Muscle of arm (tissue), 12 donors: ENCODE measurements around the gene ATXN10. TPM values are rescaled to one million over a fixed set of nuclear protein-coding genes. Genes with fewer than 3 reads are reported as not detected.

ENCODE experiments used
- DNase-seq: peaks from one replicate; pipeline ENCODE4 v3.0.0-alpha.2; 2013
- polyA plus RNA-seq, 12 donors: library from polyadenylated mRNA; unstranded; fragments of 120-200 nt; gene quantifications; one replicate each; pipeline ENCODE4 v1.2.1, GENCODE V29; 2013; ENCODE audit not compliant: insufficient read length in 12 of 12

Gene ATXN10
- polyA plus RNA-seq, 12 donors: 48.5 to 244 (median 208) TPM; not detected in 1

DNA sequence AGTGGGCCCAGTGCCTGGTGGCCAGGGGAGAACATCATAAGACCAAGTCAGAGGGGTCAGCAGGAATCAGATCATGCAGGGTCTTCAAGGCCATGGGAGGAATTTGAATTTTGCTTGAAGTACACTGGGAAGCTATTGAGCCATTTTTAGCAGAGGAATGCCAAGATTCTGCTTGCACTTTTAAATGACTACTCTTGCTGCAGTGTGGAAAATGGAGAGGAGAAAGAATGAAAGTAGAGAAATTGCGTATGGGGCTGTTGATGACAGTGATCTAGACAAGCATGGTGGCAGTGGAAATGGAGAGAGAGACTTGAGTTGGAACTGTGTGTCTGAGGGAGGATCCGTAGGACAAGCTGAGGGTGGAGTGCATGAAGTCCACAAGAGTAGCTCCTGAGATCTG, 177.3 kb downstream of the ATXN10 start:
- no peak for DNase-seq

DNA sequence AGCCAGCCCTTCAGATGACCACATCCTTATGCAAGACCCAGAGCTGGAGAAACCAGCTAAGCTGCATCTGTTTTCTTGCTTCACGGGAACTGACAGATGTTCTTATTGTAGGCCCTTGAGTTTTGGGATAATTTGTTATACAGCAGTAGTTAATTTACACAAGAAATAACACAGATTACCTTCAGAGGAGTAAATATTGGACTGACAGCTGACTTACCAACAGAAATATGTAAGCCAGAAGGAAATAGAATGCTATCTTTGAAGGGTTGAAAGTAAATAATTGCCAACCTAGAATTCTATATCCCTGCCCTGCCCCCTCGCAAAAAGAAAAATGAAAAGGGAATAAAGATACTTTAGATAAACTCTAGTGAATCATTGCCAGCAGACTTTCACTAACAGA, 181.2 kb downstream of the ATXN10 start:
- no peak for DNase-seq

DNA sequence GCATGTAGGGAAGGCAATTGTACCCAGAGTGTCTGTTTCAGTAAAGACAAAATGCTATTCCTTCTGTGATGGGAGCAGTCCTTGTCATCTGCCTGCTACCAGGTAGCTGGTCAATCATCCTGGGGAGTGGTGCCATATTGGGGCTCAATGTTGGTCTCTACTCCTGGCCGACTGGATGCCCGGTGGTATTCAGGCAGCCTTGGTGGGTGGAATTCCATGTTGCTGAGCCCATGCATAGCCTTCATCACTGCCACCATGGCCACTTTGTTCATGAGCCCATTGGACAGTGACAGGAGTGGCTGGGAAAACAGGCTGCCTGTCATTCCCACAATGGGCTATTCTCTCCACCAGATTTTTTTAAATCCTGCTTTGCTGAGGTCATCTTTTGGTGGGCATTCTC, 184.3 kb downstream of the ATXN10 start:
- no peak for DNase-seq

DNA sequence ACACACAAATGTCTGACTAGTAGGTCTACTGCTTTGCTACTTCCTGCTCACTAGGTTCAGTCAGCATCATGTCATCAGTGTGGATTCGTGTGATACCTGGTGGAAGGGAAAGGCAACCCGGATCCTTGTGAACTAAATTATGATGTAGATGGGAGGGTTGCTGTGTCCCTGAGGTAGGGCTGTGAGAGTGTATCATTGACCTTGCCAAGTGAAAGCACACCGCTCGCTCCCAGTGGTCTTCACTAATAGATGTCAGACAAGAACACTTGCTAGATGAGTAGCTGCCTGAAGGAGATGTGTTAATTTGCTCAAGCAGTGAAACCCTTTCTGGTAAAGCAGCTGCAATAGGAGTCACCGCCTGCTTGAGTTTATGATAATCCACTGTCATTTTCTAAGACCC, 185.9 kb downstream of the ATXN10 start:
- no peak for DNase-seq

DNA sequence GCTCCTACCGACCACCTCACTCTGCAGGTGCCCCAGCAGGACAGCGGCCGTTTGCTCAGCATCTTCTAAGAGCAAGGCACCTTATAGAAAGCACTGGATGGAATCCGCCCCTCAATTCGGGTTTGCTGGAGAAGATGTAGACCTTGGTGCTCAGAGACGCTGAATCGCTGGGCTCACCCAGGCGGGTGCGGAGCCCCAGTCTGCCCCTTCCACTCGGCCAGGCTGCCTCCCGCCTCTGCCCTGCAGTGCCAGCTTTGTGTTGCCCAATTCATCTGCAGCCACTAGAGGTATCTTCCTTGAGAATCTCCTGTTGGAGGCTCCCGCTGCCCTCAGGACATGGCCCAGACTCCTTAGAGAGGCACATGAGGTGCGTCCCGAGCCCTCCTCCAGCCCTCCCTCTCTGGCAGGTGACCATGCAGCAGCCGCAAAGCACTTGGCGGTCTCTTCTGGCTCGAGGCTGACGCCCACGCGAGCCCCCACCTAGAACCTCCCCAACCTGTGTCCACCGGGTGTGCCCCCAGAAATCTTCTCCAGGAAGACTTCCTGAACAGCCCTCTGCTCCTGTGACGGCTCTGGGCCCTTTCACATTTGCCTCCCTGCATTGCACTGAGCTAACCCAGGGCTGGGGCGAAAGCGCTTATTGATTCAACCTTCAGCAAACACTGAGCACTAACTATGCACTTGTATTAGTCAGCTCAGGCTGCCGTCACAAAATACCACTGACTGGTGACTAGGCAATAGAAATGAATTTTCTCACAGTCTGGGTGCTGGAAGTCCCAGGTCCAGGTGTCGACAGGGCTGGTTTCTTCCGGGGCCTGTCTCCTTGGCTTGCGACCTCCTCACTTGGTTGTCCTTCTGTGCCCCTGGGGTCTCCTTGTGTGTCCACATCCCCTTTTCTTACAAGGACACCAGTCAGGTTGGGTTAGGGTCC, 187.9 kb downstream of the ATXN10 start:
- no peak for DNase-seq

DNA sequence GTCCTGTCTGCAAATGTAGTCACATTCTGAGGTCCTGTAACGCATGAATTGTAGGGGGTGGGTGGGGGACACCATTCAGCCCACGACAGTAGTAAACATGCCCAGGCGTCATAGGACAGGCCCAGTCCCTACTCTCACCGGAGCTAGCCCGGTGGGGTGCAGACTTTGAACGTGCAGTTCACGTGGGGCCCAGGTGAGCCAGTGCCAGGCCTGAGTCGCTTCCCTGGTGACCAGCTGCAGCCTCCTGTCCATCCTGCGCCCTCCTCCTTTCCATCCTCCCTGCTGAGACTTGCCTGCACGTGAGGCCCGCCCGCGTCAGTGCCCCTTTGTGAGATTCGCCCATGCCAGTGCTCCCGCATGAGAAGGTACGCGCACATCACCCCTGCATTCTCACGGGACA, 188.6 kb downstream of the ATXN10 start:
- no peak for DNase-seq

DNA sequence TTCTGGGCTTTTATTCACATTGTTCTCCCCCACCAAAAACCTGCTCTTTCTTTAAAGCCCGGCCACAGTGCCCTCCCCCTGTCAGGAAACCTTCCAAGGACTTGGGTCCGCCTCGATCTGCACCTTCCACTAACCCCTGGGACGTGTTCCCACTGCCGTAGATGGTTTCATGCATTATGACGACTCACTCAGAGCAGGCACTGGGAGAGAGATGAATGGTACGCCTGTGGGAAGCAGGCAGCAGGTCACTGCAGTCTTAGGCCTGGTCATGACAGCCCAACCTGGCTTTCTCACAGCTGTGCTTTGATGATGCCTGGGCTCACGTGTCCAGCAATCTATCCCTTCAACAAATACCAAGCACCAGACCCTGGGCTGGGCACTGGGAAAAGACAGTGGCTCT, 189.6 kb downstream of the ATXN10 start:
- DNase-seq: no peak

DNA sequence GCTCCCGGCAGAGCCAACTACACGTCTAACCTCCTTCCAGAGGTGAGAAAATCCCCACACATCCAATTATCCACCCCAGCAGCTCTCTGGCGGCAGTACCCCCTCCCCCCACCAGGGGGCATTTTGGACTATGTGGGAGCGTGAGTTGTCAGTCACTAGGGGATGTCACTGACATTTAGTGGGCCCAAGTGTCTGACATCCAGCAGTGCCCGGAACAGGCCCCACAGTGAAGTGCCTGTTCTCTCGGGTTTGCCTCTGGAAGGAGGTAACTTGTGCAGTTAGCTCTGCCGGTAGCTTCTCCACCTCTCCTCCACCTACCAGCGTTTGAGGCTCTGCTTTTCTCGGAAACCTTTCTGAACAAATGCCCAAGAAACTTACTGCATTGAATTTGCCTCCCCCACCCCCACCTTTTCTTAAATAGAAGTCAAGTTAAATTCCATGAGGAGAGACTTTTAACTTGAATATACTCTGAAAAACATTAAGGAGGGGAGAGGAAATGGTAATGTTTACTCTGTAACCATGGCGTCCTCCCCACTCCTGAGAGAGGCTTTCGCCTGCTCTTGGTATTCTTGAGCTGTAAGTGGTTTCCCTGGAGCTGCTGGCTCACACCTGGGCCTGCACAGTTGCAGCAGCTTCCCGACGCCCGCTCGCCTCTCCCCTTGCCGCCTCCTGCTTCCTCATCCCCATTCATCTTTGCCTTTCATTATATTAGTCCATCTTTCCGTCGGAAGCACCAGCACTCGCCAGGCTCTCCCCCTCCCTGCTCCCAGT, 192.5 kb downstream of the ATXN10 start:
- peak; percentile 80 for DNase-seq

DNA sequence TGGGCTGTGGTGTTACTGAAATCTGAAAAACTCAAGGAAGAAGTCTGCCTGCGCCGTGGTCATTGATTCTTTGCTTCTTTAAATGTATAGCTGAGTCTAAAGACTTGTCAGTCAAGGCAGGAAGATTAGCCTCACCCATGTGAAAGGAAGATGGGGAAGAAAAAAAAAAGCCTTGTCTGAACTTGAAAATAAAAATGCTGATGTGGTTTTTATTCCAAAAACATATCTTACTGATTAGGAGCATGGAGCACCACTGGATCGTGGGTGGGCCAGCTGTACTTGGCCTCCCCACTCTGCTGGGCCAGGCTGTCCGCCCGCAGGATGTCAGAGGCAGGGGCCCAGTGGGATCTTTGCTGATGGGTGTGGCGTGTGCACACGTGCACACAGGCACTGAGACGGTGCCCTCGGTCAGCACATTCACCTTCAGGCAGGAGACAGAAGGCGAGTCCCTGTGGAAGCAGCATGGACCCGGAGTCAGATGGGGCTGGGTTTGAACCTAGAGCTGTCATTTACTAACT, 193.4 kb downstream of the ATXN10 start:
- DNase-seq: no peak

DNA sequence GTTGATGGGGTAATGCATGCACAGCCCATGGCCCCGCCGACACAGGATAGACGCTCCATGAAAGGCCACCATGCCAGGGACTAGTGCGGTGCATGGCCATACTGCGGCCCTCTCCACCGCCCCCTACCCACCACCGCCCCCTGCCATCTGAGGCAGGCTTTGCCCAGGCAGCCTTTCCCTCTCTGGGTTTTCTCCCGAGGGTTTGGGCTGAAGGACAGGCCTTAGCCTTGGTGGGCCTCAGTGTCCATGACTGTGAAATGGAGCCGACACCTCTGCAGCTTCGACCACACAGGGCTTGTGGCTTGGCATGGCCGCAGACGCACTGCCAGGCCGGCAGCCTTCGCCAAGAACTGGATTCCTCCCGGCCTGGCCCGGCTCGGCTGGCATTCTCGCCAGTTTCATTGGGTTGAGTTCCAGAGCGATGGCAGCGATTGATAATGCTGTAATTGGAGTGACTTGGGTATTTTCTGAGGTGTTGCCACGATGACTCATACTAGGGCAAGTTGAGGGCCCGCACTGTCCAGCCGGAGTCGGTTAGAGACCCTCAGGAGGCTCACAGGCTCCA, 194.0 kb downstream of the ATXN10 start:
- DNase-seq: no peak

DNA sequence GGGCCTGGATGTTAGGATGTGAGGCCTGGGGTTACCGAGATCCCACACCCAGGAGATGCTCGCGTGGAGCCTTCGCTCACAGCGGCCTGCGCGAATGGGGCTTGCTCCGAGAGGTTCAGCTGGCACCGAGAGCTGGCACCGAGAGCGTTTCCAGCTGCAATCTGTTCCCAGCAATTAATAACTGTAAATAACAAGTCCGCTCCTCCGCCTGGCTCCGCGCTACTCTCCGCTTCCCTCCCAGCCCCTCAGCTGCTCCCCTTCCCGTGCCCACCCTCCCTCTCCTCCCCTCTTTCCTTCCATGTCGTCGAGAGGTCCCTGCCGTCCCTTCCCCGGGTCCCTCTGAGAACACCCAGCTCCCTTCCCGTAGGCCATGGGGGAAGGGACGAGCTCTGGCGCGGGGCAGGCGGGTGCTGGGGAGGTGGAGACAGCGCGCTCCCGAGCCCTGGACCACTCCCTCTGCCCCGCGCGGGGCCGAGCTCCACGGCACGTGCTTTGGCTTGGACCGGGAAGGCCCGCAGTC, 194.6 kb downstream of the ATXN10 start:
- DNase-seq: no peak

DNA sequence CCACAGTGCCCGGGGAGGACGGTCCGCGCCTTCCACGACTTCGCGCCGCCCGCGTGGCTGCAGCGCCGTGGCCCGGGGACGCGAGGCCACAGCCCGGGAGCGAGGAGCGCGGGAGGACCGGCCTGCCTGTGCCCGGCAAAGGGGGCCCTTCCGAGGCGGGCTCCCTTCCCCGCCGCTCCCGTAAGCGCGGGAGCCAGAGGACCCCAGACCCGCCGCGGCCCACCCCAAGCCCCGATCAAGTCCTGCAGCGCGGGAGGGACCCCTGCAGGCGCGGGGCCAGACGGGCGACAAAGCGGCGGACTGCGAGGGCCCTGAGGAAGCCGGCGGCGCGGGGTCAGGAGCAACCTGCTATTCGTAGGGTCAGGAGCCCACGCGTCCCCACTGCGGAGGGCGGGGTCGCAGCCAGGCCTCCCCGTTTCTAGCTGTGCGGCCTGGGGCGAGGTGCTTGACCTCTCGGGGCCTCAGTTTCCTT, 195.0 kb downstream of the ATXN10 start:
- DNase-seq: no peak

DNA sequence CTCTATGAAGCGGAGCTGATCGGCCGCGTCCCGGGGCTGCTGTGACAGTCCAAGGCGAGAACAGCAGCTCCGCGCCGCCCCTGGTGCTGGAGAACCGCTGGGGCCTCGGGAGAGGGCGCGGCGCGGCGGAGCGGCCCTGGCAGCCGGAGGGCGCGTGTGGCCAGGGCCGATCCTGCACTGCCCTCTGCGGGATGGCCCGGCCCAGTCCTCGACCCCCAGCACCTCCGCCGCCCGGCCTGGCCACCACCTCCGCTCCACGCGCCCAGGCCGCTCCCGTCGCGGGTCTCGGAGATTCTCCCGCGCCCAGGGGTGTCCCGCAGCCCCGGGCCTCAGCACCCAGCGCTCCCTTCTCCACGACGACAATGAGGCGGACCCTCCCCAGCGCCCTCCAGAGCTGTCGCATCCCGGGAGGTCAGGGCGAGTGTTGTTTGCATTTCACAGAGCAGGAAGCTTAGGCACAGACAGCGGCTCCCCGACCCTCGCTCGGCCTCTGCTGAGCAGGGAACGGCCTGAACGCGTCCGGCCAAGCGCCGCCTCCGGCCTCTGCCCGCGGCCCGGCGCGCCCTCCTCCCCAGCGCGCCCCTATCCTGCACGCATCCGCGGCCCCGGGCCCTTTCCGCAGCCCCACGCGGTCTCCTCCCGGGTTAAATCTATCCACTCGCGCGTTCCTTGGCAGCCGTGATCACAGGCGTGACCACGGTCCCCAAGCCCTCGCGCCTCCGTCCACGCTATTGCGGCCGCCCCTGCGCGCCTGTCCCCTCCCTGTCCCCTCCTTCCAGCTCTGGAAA, 195.7 kb downstream of the ATXN10 start:
- no peak for DNase-seq

DNA sequence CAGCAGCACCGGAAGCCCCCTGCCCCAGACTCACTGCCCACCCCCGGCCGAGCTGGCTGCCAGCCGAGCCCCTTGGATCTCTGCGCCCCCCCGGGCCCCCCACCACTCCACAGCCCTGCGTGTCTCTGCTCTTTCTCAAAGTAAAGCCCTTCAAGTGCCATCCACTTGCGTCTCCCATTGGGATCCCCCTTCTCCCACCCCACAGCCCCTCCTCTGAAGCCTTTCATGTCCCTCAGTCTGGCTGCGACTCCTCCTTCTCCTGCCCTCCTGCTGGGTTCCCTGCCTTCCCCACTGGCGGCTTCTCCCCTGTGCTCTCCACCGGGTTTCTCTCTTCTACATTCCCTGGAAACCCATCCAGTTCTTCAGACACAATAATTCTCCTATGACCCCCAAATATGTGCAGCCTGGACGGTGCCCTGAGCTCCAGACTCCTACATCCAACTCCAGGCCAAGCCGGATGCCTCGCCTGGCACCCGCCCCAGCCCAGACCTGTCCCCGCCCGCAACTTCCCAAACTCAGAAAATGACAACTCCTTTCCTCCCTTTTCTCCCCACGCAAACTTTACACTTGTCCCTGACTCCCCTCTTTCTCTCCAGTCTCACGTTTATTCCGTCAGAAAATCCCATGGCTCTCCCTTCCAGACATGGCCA, 196.4 kb downstream of the ATXN10 start:
- no peak for DNase-seq

DNA sequence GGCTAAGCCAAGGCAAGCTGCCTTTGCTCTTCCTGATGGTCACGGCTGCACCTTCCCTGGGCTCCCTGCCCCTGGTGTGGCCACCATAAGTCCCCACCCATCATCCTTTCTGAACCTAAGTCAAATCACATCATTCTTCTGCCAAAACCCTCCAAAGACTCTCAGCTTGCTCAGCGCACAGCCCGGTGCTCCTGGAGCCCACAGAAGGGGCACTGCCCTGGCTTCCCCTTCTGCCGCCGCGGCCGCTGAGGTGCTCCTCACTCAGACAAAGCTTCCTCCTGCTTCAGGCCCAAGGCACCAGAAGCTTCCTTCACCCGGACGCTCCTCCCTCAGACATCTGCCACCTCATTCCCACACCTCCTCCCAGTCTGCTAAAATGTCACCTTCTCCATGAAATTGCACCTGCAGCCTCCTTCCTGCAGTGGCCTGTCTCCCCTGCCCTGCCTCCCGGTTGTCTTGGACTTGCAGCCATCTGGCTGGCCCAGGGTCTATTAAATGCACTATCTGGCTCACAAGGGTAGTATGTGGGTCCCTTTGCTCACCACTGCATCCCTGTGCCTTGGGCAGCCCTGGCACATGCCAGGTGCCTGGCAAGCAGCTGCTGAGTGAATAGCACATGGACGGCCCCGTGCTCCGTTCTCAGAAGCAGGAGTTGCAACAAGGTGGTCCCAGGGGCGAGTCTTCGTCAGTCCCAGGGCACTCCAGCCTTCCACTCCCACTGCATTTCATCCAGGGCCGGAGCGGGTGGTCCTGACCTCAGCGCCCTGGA, 197.1 kb downstream of the ATXN10 start:
- DNase-seq: no peak

DNA sequence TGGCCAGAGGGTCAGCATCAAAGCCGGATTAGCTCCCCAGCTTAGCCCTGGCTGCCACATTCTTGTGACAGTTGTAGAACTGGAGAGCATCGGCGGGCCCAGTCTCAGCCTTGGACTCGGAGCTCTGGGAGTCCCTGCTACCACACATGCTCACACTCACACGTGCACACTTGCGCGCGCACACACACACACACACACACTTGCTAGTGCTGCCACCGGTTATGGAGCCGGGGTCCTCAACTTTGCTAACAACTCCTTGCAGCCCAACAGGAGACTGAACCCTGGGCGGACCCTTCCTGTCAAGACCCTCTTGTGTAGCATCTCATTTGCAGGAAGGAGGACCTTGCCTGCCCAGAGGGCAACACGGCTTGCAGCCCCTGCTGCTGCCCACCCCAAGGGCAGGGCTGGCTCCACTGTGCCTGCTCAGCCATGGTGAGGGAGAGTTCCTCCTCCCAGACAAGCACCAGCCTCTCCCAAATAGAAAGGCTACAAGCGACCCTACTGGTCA, 197.8 kb downstream of the ATXN10 start:
- no peak for DNase-seq

DNA sequence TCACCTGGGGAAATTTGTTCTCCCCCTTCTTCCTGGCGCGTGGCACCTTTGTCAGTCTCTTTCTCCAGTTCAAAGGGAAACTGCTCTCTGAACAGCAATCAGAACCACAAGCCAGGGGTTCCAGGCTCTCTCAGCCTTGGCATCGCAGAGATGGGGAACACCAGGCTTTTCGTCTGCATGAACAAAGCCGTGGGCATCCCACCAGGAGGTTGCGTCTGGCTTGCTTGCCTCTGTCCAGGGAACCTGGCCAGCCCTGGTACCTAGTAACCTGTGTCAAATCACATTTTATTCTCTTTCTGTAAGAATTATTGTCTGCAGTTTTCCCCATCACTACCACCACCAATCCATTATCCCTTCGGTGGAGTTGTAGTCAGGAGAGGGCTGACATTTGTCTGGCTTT, 198.4 kb downstream of the ATXN10 start:
- DNase-seq: no peak

DNA sequence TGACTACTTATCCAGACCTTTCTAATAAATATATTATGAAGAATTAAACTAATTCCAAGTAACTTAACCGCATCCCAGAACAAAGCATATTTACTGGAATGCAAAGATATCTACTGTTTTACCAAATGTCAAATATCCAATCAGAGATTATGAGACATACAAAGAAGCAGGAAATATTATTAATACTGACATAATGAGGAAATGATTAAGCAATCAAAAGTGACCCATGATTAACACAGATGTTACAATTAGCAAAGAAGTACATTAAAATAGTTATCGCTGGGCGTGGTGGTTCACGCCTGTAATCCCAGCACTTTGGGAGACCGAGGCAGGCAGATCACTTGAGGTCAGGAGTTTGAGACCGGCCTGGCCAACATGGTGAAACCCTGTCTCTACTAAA, 200.1 kb downstream of the ATXN10 start:
- no peak for DNase-seq

DNA sequence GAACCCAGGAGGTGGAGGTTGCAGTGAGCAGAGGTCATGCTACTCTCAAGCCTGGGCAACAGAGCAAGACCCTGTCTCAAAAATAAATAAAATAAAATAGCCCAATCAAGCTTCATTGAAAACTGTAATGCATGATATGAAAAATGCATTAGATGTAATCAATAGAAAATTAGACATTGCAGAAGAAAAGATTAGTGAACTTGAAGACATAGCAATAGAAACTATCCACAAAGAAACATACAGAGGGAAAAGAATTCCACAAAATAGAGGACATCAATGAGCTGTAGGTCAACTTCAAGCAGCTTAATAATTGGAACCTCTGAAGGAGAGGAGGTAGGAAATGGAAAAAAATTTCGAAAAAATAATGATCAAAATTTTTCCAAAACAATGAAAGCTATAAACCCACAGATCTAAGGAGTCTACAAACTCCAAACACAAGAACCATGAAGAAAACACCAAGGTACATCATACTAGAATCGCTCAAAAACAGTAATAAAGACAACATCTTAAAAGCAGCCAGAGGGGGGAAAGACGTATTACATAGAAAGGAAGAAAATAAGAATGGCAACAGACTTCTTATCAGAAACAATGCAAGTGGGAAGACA, 201.1 kb downstream of the ATXN10 start:
- DNase-seq: no peak
